Testis (tissue), 2 donors: ENCODE data around the gene NTN4.

Experiments
- POLR2A ChIP-seq: fragments of 450-650 bp; IDR thresholded peaks from one replicate; pipeline ENCODE4 v1.6.1; 2017; ENCODE audit warnings: antibody characterized with exemption, mild to moderate bottlenecking, moderate library complexity
- TF ChIP-seq, protein P1 (sequence below), 3 experiments: fragments of 450-650 bp in 2 of 3; fragments of 200-600 bp in 1 of 3; sonication (generic) in 1 of 3; IDR thresholded peaks; one replicate each; pipeline ENCODE4 v1.5.1; 2016 to 2019; ENCODE audit warnings: antibody characterized with exemption in 3 of 3, mild to moderate bottlenecking in 2 of 3, moderate library complexity in 1 of 3

- TF ChIP-seq, protein P1, sequence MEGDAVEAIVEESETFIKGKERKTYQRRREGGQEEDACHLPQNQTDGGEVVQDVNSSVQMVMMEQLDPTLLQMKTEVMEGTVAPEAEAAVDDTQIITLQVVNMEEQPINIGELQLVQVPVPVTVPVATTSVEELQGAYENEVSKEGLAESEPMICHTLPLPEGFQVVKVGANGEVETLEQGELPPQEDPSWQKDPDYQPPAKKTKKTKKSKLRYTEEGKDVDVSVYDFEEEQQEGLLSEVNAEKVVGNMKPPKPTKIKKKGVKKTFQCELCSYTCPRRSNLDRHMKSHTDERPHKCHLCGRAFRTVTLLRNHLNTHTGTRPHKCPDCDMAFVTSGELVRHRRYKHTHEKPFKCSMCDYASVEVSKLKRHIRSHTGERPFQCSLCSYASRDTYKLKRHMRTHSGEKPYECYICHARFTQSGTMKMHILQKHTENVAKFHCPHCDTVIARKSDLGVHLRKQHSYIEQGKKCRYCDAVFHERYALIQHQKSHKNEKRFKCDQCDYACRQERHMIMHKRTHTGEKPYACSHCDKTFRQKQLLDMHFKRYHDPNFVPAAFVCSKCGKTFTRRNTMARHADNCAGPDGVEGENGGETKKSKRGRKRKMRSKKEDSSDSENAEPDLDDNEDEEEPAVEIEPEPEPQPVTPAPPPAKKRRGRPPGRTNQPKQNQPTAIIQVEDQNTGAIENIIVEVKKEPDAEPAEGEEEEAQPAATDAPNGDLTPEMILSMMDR (IDR thresholded peaks at IDR 0.05), result no peak
- no peak for TF ChIP-seq POLR2A
Observed at GRCh38 chr12:95742586-95742985, 48.0 kb downstream of the NTN4 start.
